DND-41 (cell line): Measurements from ENCODE around the gene OR6M1.

ENCODE experiments used
- CTCF ChIP-seq: IDR thresholded peaks from 2 replicates; pipeline ENCODE4 v1.5.1; 2012; ENCODE audit warnings: borderline replicate concordance, low read length, moderate library complexity, mild to moderate bottlenecking; ENCODE audit not compliant: poor library complexity, severe bottlenecking; ENCODE audit errors: extremely low read depth
- EZH2 ChIP-seq: IDR thresholded peaks from 3 replicates; pipeline ENCODE4 v1.6.1; 2012; ENCODE audit warnings: borderline replicate concordance, low read depth, mild to moderate bottlenecking, moderate library complexity, low read length, inconsistent platforms; ENCODE audit not compliant: severe bottlenecking

- TF ChIP-seq CTCF (no peak), EZH2 (no peak)
Observed at GRCh38 chr11:123801765-123802164, 4.4 kb downstream of the OR6M1 start.
